ENCODE results near the gene TBC1D14. TPM values are rescaled to one million over a fixed set of nuclear protein-coding genes. Genes with fewer than 3 reads are reported as not detected.
A peak's percentile ranks its signal among the peaks of the same experiment; 100 is the strongest.

The TBC1D14 gene
- polyA plus RNA-seq, 3 donors, result 36.3 to 44.7 (median 39.3) TPM

GRCh38 chr4:6876440-6876839, 33.2 kb upstream of the TBC1D14 start:
- Histone ChIP-seq H3K36me3 (replicated peaks in 1 of 2; ENCODE audit: control insufficient read depth in 1 of 2, insufficient read depth in 2 of 2, low read length in 2 of 2) (peaks cover 61 to 88% of the 10 kb centered on the region in 2 donors), H3K4me3 (replicated peaks in 1 of 3; ENCODE audit: low read depth in 2 of 3, low read length in 3 of 3) (no peak overlapping the region), H3K79me2 (ENCODE audit: insufficient read depth, low read length) (peaks cover 4% of the 10 kb centered on the region), H3K4me2 (replicated peaks; ENCODE audit: extremely low read depth, low read length, poor library complexity, severe bottlenecking) (no peak overlapping the region), H3K9me3 (replicated peaks in 1 of 2; ENCODE audit: control insufficient read depth in 1 of 2, insufficient read depth in 1 of 2, low read length in 2 of 2) (no peaks in the 10 kb centered on the region), H2AFZ (ENCODE audit: insufficient read depth, low read depth, low read length, poor library complexity, severe bottlenecking) (no peak overlapping the region), H3K27me3 (ENCODE audit: control insufficient read depth in 2 of 2, insufficient read depth in 2 of 2, low read length in 2 of 2) (no peaks in the 10 kb centered on the region), H3K27ac (ENCODE audit: low read depth in 1 of 2, low read length in 2 of 2) (peak overlapping the region in 1 of 2 donors; percentile 73), H3K4me1 (ENCODE audit: control insufficient read depth in 1 of 2, insufficient read depth in 2 of 2, low read length in 2 of 2) (peaks cover 24 to 32% of the 10 kb centered on the region in 2 donors), H3K9ac (ENCODE audit: insufficient read depth, low read length, poor library complexity, severe bottlenecking) (no peak overlapping the region), H4K20me1 (ENCODE audit: insufficient read depth, low read length) (peaks cover 37% of the 10 kb centered on the region)
- DNase-seq, result no peak
- TF ChIP-seq, protein P1, sequence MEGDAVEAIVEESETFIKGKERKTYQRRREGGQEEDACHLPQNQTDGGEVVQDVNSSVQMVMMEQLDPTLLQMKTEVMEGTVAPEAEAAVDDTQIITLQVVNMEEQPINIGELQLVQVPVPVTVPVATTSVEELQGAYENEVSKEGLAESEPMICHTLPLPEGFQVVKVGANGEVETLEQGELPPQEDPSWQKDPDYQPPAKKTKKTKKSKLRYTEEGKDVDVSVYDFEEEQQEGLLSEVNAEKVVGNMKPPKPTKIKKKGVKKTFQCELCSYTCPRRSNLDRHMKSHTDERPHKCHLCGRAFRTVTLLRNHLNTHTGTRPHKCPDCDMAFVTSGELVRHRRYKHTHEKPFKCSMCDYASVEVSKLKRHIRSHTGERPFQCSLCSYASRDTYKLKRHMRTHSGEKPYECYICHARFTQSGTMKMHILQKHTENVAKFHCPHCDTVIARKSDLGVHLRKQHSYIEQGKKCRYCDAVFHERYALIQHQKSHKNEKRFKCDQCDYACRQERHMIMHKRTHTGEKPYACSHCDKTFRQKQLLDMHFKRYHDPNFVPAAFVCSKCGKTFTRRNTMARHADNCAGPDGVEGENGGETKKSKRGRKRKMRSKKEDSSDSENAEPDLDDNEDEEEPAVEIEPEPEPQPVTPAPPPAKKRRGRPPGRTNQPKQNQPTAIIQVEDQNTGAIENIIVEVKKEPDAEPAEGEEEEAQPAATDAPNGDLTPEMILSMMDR (IDR thresholded peaks at IDR 0.05), result no peak
- no peak overlapping the region for H3K4me3 Mint-ChIP-seq
- intact Hi-C loops (cut with micrococcal nuclease), result no loop called here
- H3K9me3 Mint-ChIP-seq, result peaks cover 0 to 3% (median 0%) of the 10 kb centered on the region in 7 donors
- WGBS (ENCODE audit: insufficient coverage), result no CpG with 5 or more reads among the region's 5 CpGs
- H3K27me3 Mint-ChIP-seq (ENCODE audit: low read depth in 3 of 3), result no peaks in the 10 kb centered on the region
- H3K4me1 Mint-ChIP-seq, result peaks cover 32% of the 10 kb centered on the region
- H3K27ac Mint-ChIP-seq, result peak overlapping the region in 3 of 7 donors; percentile 24 to 78 (median 76)
- peaks cover 68 to 82% of the 10 kb centered on the region in 2 donors for H3K36me3 Mint-ChIP-seq

DNA sequence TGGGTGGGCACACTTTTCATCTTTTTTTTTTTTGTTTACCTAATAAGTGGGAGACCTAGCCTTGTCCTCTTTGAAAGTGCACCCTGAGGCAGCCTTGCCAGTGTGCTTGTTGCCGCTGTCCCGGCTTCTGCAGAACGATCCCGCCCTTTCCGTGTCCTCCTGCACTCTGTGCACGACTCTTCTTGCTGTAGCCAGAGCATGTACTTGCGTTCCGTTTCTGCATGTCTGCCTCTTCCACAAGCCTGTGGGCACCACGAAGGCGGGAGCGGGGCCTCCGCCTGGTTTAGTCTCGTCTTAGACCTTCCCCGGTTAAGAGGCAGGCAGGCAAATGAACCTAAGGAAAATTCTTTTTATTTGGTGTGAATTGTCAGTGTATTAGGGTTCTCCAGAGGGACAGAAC, 32.6 kb upstream of the TBC1D14 start:
- Histone ChIP-seq H3K9ac (ENCODE audit: insufficient read depth, low read length, poor library complexity, severe bottlenecking) (no peak overlapping the region), H3K27ac (ENCODE audit: low read depth in 1 of 2, low read length in 2 of 2) (no peak overlapping the region), H3K36me3 (replicated peaks in 1 of 2; ENCODE audit: control insufficient read depth in 1 of 2, insufficient read depth in 2 of 2, low read length in 2 of 2) (peaks cover 62 to 88% of the 10 kb centered on the region in 2 donors), H3K27me3 (ENCODE audit: control insufficient read depth in 2 of 2, insufficient read depth in 2 of 2, low read length in 2 of 2) (no peaks in the 10 kb centered on the region), H3K4me1 (ENCODE audit: control insufficient read depth in 1 of 2, insufficient read depth in 2 of 2, low read length in 2 of 2) (peaks cover 24 to 32% of the 10 kb centered on the region in 2 donors), H3K9me3 (replicated peaks in 1 of 2; ENCODE audit: control insufficient read depth in 1 of 2, insufficient read depth in 1 of 2, low read length in 2 of 2) (no peaks in the 10 kb centered on the region), H4K20me1 (ENCODE audit: insufficient read depth, low read length) (peaks cover 37% of the 10 kb centered on the region), H3K4me2 (replicated peaks; ENCODE audit: extremely low read depth, low read length, poor library complexity, severe bottlenecking) (no peak overlapping the region), H3K4me3 (replicated peaks in 1 of 3; ENCODE audit: low read depth in 2 of 3, low read length in 3 of 3) (no peak overlapping the region), H2AFZ (ENCODE audit: insufficient read depth, low read depth, low read length, poor library complexity, severe bottlenecking) (no peak overlapping the region), H3K79me2 (ENCODE audit: insufficient read depth, low read length) (peaks cover 4% of the 10 kb centered on the region)
- Mint-ChIP-seq H3K27me3 (ENCODE audit: low read depth in 3 of 3) (no peaks in the 10 kb centered on the region), H3K4me1 (peaks cover 32% of the 10 kb centered on the region), H3K9me3 (peaks cover 0 to 2% (median 0%) of the 10 kb centered on the region in 7 donors), H3K36me3 (peaks cover 68 to 82% of the 10 kb centered on the region in 2 donors), H3K4me3 (no peak overlapping the region), H3K27ac (peak overlapping the region in 5 of 7 donors; percentile 15 to 53 (median 36))
- WGBS (ENCODE audit: insufficient coverage), result 93% methylated on average over 11 of the region's 14 CpGs
- intact Hi-C loops (cut with micrococcal nuclease), result no loop called here
- no peak for DNase-seq
- TF ChIP-seq, protein P1 (IDR thresholded peaks at IDR 0.05), result no peak

Data from CD14-positive monocyte (primary cell).